GM18498 (cell line): ENCODE results near the gene SLC18A2.

ENCODE experiments used
- ATAC-seq: cut with Tn5 transposase; IDR thresholded peaks from one replicate; pipeline ENCODE4 v1.9.1; 2021; ENCODE audit warnings: mild to moderate bottlenecking, moderate library complexity; ENCODE audit not compliant: unreplicated experiment

SLC18A2 gene

GRCh38 chr10:117237401-117237991 lies 3.4 kb upstream of the SLC18A2 start:
- ATAC-seq, result peak; percentile 68

GRCh38 chr10:117239051-117239450 lies 1.9 kb upstream of the SLC18A2 start:
- ATAC-seq, result no peak

GRCh38 chr10:117239721-117240620 lies 943 bp upstream of the SLC18A2 start:
- ATAC-seq, result no peak

GRCh38 chr10:117241541-117242462 lies 888 bp downstream of the SLC18A2 start:
- ATAC-seq, result no peak

- no peak for ATAC-seq
Measured at GRCh38 chr10:117242463-117242832, 1.5 kb downstream of the SLC18A2 start.

- no peak for ATAC-seq
Measured at GRCh38 chr10:117246997-117247671, 6.2 kb downstream of the SLC18A2 start.

GRCh38 chr10:117248750-117249465 lies 8.0 kb downstream of the SLC18A2 start:
- no peak for ATAC-seq

- ATAC-seq, result peak; percentile 66
Measured at GRCh38 chr10:117249493-117250093, 8.7 kb downstream of the SLC18A2 start.

- ATAC-seq, result no peak
Measured at GRCh38 chr10:117250411-117250810, 9.5 kb downstream of the SLC18A2 start.

GRCh38 chr10:117253908-117254307 lies 13.0 kb downstream of the SLC18A2 start:
- no peak for ATAC-seq

- no peak for ATAC-seq
Measured at GRCh38 chr10:117254338-117254737, 13.4 kb downstream of the SLC18A2 start.

GRCh38 chr10:117254774-117255735 lies 14.1 kb downstream of the SLC18A2 start:
- no peak for ATAC-seq

- no peak for ATAC-seq
Measured at GRCh38 chr10:117255835-117256460, 15.0 kb downstream of the SLC18A2 start.

- ATAC-seq, result no peak
Measured at GRCh38 chr10:117256910-117257309, 16.0 kb downstream of the SLC18A2 start.

GRCh38 chr10:117257721-117258120 lies 16.8 kb downstream of the SLC18A2 start:
- ATAC-seq, result no peak

GRCh38 chr10:117259279-117259678 lies 18.4 kb downstream of the SLC18A2 start:
- no peak for ATAC-seq

GRCh38 chr10:117260084-117260483 lies 19.2 kb downstream of the SLC18A2 start:
- ATAC-seq, result no peak

- ATAC-seq, result no peak
Measured at GRCh38 chr10:117261501-117261900, 20.6 kb downstream of the SLC18A2 start.
